Ovary (tissue), 9 donors: ENCODE results near the gene STOM. TPM values are rescaled to one million over a fixed set of nuclear protein-coding genes. Genes with fewer than 3 reads are reported as not detected.

Source experiments
- DNase-seq, 5 donors: peaks; one replicate each; pipeline ENCODE4 v3.0.0-alpha.2; 2019 to 2020
- H3K27ac ChIP-seq, 2 donors: fragments of 200-600 bp; one replicate each; pipeline versions ENCODE4 v1.5.1 to v1.8.0; 2019 to 2022
- H3K27me3 ChIP-seq: fragments of 200-600 bp; one replicate; pipeline ENCODE4 v1.8.0; 2022
- H3K36me3 ChIP-seq: fragments of 200-600 bp; sonication (generic); one replicate; pipeline ENCODE4 v1.5.1; 2019
- H3K4me1 ChIP-seq: one replicate; pipeline ENCODE4 v1.8.1; 2013; ENCODE audit warnings: mild to moderate bottlenecking, moderate library complexity; ENCODE audit not compliant: insufficient read depth
- H3K4me3 ChIP-seq: fragments of 200-600 bp; sonication (generic); one replicate; pipeline ENCODE4 v1.5.1; 2017
- H3K9me3 ChIP-seq, 2 donors: fragments of 200-600 bp in 1 of 2; sonication (generic) in 1 of 2; one replicate each; pipeline versions ENCODE4 v1.5.1 to v1.8.1; 2013 to 2019; ENCODE audit warnings: mild to moderate bottlenecking in 1 of 2, moderate library complexity in 1 of 2
- EP300 ChIP-seq: sonication (generic); formaldehyde crosslinking; IDR thresholded peaks from one replicate; pipeline ENCODE4 v1.6.1; 2017; ENCODE audit warnings: antibody characterized with exemption
- POLR2A ChIP-seq: fragments of 450-650 bp; IDR thresholded peaks from one replicate; pipeline ENCODE4 v1.6.1; 2017; ENCODE audit warnings: antibody characterized with exemption, mild to moderate bottlenecking, moderate library complexity
- WGBS, 3 donors: extraction: QIAGEN DNeasy Blood & Tissue Kit in 1 of 3; methylation state at CpG; one replicate each; pipeline versions ENCODE4 v1.1.5 to v1.1.7; 2013 to 2017; 5-methylcytosine and 5-hydroxymethylcytosine counted together
- intact Hi-C, 4 donors: fragments of 100-400 bp; cut with DNase I; formaldehyde crosslinking; loops; one replicate each; pipeline versions ENCODE4 v1.11.0 to v1.15.1; 2022 to 2023
- polyA plus RNA-seq, 2 donors: library from polyadenylated mRNA; stranded (reverse); fragments of 200-250 nt in 1 of 2; fragments of 350-450 nt in 1 of 2; fragmentation: Illumina TruSeq in 1 of 2; extraction: RNeasy Lipid Tissue Mini Kit (QIAGEN cat#74804) in 1 of 2; gene quantifications; one replicate each; pipeline ENCODE4 v1.2.3, GENCODE V29; 2013 to 2014
- total RNA-seq, 7 donors: library from RNA; depleted of rRNA in 2 of 7; stranded (reverse); fragments of >200 nt in 2 of 7; fragmentation: NEBNext Ultra II Directional in 3 of 7; extraction: Animal tissue kit (Norgen Biotek cat#: 25700) in 3 of 7; gene quantifications; one replicate each; pipeline versions ENCODE4 v1.1.0 to v1.2.4, GENCODE V29; 2016 to 2023
- TF ChIP-seq, protein P1 (sequence below), 3 donors: fragments of 450-650 bp in 2 of 3; fragments of 200-600 bp in 1 of 3; IDR thresholded peaks; one replicate each; pipeline versions ENCODE4 v1.5.1 to v1.8.0; 2016 to 2022; ENCODE audit warnings: antibody characterized with exemption in 3 of 3, mild to moderate bottlenecking in 1 of 3
- donor health status: DM: no; HTN: no; CAD: no; lungs with moderate emphysema.
- donor health status: DM: no; HTN: no; CAD: no.
- donor health status: Bipolar disorder and iron deficiency.
- donor health status: DM: yes; HTN: yes; CAD: no.
- donor health status: DM: no; HTN: no; CAD: no.
- donor health status: DM: yes; HTN: yes; CAD: no.

STOM gene
- total and polyA plus RNA-seq, 9 donors = 73.1 to 205 (median 164) TPM

DNA sequence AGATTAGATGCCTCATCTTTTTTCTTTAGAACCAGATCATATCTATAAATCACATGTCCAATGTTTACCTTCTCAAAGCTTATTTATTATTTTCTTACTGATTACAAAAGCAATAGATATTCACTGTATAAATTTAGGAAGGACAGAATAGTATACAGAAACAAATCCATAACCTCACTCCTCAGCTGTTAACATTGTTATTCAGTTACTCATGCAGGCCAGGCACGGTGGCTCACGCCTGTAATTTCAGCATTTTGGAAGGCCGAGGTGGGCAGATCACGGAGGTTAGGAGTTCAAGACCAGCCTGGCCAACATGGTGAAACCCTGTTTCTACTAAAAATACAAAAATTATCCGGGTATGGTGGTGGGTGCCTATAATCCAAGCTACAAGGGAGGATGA lies 15.3 kb downstream of the STOM start:
- DNase-seq = no peak
- Histone ChIP-seq H3K4me3 (no peak overlapping the region), H3K36me3 (no peaks in the 10 kb centered on the region), H3K27ac (peak overlapping the region in 1 of 2 donors; percentile 62), H3K9me3 (no peaks in the 10 kb centered on the region), H3K4me1 (peaks cover 23% of the 10 kb centered on the region), H3K27me3 (no peaks in the 10 kb centered on the region)
- intact Hi-C loops = no loop called here
- WGBS, 3 donors = 48 to 67% (median 55%) methylated on average over 5 of the region's 5 CpGs
- TF ChIP-seq EP300 (no peak), POLR2A (no peak)
- TF ChIP-seq, protein P1, sequence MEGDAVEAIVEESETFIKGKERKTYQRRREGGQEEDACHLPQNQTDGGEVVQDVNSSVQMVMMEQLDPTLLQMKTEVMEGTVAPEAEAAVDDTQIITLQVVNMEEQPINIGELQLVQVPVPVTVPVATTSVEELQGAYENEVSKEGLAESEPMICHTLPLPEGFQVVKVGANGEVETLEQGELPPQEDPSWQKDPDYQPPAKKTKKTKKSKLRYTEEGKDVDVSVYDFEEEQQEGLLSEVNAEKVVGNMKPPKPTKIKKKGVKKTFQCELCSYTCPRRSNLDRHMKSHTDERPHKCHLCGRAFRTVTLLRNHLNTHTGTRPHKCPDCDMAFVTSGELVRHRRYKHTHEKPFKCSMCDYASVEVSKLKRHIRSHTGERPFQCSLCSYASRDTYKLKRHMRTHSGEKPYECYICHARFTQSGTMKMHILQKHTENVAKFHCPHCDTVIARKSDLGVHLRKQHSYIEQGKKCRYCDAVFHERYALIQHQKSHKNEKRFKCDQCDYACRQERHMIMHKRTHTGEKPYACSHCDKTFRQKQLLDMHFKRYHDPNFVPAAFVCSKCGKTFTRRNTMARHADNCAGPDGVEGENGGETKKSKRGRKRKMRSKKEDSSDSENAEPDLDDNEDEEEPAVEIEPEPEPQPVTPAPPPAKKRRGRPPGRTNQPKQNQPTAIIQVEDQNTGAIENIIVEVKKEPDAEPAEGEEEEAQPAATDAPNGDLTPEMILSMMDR (IDR thresholded peaks at IDR 0.05) = no peak

DNA sequence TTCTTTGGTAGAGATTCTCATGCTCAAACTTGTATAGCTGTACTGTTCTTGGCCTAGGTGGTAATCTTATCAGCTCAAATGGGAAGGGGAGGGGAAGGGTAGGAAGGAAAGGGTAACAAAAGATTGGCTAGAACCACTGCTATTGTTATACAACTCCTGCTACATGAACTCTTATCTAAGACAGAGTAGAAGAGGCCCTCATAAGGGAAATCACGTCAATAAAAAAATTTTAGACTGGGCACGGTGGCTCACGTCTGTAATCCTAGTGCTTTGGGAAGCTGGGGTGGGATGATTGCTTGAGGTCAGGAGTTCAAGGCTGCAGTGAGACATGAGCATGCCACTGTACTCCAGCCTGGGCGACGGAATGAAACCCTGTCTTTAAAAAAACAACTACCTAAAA lies 15.9 kb downstream of the STOM start:
- Histone ChIP-seq H3K4me1 (peaks cover 24% of the 10 kb centered on the region), H3K4me3 (no peak overlapping the region), H3K36me3 (no peaks in the 10 kb centered on the region), H3K27ac (peak overlapping the region in 1 of 2 donors; percentile 62), H3K9me3 (no peaks in the 10 kb centered on the region), H3K27me3 (no peaks in the 10 kb centered on the region)
- 7 to 37% (median 10%) methylated on average over 5 of the region's 5 CpGs for WGBS, 3 donors
- intact Hi-C loops = no loop called here
- DNase-seq = peak in 3 of 5 donors; percentile 33 to 54 (median 45)
- TF ChIP-seq, protein P1 (IDR thresholded peaks at IDR 0.05) = no peak
- TF ChIP-seq EP300 = no peak
- no peak for TF ChIP-seq POLR2A

DNA sequence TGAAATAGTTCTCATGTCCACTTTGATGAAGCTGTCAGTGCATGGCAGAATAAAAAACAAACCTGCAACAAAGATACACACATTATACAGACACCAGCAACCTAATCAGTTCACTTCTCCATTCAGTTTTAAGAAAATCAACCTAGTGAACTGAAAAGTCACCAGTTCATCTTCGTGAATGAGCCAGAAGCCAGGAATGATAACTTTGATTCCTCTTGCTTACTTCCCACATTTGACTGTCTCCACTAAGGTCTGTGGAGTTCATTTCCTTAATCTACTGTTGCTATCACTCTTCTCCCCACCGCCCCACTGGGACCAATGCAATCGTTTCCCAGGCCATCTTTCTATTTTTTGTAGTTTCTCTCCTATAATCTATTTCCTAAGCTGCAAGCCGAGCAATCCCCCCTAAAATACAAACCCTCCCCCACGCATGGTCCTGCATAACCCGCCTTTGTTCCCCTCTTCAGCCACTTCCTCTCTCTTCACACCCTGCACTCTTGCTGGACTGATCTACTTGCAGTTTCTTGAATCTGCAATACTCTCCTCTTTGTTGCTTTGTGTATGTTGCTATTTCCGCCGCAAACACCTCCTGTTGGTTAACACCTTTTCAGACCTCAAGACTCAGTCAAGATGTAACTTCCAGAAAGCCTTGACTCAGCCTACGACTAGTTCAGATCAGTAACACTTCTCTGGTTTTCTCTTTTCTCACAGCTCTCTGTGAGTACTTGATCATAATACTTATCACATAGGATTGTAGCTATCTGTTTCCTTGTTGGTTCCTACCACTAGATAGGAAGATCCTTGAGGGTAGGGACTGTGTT lies 16.6 kb downstream of the STOM start:
- DNase-seq = no peak
- H3K9me3 ChIP-seq = no peaks in the 10 kb centered on the region
- no peaks in the 10 kb centered on the region for H3K27me3 ChIP-seq
- TF ChIP-seq, protein P1 (IDR thresholded peaks at IDR 0.05) = no peak
- TF ChIP-seq POLR2A (no peak), EP300 (no peak)
- no peaks in the 10 kb centered on the region for H3K36me3 ChIP-seq
- intact Hi-C loops = no loop called here
- H3K4me1 ChIP-seq = peaks cover 26% of the 10 kb centered on the region
- peak overlapping the region in 1 of 2 donors; percentile 62 for H3K27ac ChIP-seq
- no peak overlapping the region for H3K4me3 ChIP-seq
- WGBS, 3 donors = 80 to 86% (median 85%) methylated on average over 9 of the region's 9 CpGs

DNA sequence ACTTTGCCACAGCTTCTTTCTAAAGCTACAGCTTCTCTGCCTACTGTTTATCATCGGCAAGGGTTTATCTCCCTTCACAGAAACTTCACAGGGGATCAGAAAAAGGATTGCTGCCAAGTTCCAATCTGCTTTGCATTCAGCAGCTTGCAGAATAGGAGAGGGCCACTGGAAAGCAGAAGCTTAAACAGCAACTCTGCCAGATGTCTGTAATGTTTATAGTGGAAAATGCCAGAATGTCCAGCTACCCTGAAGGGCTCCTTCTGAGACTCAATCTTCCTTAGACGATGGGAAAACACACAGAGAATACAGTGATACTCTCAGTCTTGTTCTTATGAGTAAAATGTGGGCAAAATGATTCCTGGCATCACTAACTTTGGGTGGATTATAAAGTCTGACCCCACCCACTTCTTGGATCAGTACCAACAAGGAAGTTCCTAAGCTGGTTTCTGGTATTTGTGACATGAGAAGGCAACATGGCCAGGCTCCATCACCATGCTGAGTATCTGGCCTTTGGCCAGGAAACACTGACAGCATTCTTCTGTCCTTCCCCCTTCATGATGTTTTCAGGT lies 19.0 kb downstream of the STOM start:
- Histone ChIP-seq H3K36me3 (no peaks in the 10 kb centered on the region), H3K4me3 (no peak overlapping the region), H3K27me3 (no peaks in the 10 kb centered on the region), H3K9me3 (no peaks in the 10 kb centered on the region), H3K4me1 (peaks cover 28% of the 10 kb centered on the region), H3K27ac (peak overlapping the region in 1 of 2 donors; percentile 66)
- TF ChIP-seq POLR2A (no peak), EP300 (no peak)
- TF ChIP-seq, protein P1 (IDR thresholded peaks at IDR 0.05) = no peak
- DNase-seq = peak; percentile 52 to 69 (median 62)
- WGBS, 3 donors = 0 to 2% (median 0%) methylated on average over 2 of the region's 2 CpGs
- intact Hi-C loops = no loop called here
